IPS-NIHi7 (cell line): ENCODE measurements around the gene FGFR3.

Experiments
- DNase-seq: peaks from one replicate; pipeline ENCODE4 v3.0.0; 2012; ENCODE audit warnings: mixed read lengths; ENCODE audit errors: extremely low spot score

The FGFR3 gene

DNA sequence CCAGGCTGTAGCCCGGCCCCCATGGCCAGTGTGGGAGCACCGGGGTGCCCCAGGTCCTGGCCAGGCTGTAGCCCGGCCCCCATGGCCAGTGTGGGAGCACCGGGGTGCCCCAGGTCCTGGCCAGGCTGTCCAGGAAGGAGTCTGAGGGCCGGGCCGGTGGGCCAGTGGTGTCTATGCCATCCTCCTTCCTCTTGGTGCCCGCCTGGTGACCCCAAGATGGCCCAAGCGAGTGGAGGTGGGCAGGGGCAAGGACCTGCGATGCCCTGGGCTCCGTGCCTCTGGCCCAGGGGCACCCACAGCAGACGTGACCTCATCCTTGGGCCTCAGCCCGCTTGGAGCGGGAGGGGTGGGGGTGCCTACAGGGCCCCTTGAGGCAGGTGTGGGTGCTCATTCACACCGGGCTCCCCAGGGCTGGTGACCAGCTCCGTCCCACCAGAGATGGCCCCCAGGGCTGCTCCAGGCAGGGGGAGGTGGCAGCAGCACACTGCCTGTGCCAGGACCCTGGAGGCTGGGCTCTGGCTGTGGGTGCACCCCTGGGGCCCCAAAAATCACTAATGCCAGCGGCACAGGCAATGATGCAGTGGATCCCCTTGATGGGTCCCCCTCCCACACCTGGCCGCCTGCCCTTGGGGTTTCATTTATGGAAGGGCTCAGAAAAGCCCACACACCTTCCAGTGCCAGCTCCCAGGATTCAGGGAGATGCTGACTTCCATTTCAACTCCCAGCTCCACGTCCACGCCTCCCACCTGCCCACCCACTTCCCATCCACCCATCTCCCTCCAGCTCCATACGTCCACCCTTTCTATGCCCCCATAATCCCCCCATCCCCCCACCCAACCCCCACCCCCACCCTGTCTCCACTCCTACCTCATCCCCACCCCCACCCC lies 36.0 kb upstream of the FGFR3 start:
- no peak for DNase-seq

DNA sequence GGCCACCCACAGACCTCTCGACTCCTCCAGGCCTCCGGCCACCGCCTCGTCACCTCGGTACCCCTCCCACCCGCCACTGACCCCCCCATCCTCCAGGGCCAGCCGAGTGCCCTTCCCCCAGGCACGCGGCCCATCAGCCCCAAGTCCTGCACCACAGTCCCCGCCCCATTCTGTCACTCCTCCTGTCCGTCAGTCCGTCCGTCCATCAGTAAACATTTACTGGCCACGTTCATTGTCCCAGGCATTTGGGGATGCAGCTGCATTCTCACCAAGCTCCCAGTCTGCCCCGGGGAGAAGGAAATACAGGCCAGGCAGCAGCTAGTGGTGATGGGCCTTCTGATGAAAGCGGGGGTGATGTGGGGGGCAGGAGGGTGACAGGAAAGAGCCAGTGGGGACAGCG lies 35.3 kb upstream of the FGFR3 start:
- no peak for DNase-seq

DNA sequence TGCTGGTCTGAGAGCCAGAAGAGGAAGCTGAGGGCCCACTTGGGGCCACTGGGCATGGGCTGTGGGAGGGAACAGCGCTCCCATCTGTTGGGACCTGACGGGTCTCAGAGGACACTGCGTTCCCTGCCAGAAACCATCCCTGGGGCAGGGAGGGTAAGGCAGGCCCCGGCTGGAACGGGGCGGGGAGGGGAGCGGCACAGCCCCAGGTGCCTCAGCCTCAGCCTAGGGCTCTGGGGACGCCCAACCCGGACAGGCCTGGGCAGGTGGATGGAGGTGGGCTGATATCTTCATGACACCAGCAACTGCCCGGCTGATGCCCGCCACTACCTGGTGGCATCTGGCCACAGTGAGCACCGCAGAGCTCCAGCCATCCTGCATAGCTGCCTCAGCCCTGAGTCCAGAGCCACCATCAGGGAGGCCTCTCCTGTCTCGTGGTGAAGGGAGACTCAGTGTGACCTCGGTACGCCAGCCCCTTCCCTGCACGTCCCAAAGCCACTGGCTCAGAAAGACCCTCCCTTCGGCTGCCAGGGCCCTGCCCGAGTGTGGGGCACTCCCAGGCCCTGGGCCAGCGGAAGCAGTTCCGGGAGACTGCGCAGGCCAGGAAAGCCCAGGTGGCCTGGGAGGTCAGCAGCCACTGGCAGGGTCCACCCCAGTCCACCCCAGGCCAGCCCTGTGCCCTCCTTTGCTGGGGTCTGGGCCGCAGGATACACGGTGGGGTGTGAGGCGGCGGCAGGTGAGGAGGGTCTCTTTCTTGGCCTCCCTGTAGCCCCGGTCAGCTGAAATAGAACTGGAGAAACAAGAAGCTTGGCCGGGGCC lies 34.6 kb upstream of the FGFR3 start:
- DNase-seq, result no peak

DNA sequence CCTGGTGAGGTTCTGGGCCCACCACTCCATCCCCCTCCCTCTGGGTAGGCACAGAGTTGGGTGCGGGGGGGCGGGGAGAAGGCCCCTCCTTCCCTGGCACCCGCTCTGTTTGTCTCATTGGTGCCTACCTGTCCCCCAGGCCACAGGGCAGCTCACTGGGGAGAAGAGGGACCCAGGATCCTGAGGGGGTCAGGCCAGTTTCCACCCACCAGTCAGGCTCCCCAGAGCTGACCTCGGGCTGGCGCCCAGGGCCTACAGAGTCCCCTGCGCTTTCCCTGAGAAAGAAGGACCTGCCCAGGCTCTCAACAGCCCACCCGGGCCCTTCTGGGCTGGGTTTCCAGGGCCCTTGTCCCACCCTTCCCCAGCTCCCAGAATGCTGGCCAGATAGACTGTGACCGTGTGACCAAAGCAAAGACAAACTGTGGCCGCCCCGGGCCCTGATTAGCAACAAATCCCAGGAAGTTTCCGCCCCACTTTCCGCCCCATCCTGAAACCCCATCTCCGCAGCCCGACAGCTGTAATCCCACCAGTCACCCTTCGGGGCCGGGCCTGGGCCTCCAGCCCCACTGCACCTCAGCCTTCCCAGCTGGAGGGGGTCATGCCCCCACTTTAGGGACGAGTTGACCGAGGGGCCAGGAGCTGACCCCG lies 33.8 kb upstream of the FGFR3 start:
- no peak for DNase-seq

- no peak for DNase-seq
These were observed 33.3 kb upstream of the FGFR3 start for GRCh38 chr4:1759818-1760223.

GRCh38 chr4:1760521-1761071 lies 32.5 kb upstream of the FGFR3 start:
- DNase-seq, result no peak

GRCh38 chr4:1761130-1761689 lies 31.9 kb upstream of the FGFR3 start:
- DNase-seq, result no peak

DNA sequence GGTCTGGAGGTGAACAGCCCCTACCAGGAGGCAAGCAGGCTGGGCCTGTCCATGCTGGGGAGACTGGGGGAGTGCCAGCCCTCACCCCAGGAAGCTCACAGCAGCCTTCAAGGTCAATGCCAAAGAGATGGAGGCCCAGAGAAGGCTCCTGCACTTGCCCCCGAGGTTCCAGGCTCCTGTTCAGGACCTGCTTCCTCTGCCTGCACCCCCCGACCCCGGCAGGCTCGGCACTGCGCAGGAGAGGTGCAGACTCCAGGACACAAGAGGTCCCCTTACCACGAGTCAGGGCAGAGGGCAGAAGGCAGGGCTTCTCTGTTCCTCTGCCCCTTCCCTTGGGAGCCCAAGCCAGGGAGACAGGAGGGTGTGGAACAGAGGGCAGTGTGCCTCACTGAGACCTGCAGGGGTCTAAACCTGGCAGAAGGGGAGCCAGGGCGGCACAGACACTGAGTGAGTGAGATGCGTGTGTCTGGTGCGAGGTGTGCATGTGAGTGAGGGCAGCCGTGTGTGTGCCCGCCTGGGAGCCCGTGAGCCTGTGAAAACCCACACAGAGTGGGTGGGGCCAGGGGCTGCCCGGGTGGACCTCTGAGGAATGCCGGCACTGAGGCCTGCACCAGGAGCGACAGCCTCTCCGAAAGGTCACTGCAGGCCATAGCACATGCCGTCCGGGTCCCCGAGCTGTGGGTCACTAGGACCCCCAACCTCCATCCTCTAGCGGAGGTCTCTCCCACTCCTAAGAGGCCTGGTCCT lies 30.7 kb upstream of the FGFR3 start:
- no peak for DNase-seq

DNA sequence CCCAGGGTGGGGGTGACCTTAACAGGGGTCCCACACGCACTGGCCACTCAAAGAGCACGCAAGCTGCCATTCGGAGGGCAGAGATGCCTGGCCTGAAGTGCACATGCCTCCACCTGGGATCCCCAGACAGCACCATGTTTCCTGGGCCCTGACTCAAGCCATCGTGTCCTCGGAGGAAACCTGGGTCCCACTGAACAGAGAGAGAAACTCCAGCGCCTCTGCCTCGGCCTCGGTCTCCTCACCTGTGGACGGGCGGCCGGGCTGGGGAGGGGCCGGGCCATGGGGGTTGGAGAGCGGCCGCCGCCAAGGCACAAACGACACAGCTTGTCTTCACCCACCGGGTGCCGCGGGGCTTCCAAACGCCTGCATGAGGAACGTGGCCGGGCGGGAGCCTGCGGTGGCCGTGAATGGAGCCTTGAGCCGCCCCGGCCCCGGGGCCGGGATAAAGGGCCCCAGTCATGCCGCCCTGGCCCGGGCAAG lies 30.0 kb upstream of the FGFR3 start:
- no peak for DNase-seq

DNA sequence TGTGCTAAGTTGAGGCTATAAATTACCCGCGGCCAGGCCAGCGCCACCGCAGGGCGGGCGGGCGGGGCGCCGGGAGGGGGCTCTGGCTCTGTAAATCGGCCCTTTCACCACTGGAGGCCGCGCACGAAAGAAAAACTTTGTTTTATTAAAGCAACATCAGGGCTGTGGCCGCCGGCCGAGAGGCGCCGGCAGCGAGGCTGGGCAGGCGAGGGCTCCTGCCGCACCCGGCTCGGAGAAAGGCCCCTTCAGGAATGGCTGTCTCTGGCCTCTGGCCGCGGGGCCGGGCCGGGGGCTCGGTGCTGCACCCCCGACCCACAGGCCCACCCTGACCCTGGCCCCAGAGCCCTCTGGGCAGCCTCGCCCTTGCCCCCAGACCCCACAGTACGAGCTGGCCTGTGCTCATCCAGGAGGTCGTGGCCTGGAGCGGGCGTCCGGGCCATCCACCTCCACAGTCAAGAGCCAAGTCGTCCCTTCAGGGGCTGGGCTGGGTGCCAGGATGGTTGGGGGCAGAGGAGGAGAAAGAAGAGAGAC lies 29.5 kb upstream of the FGFR3 start:
- DNase-seq, result peak; percentile 55

- DNase-seq, result no peak
These were observed 28.4 kb upstream of the FGFR3 start for GRCh38 chr4:1764670-1765069.

DNA sequence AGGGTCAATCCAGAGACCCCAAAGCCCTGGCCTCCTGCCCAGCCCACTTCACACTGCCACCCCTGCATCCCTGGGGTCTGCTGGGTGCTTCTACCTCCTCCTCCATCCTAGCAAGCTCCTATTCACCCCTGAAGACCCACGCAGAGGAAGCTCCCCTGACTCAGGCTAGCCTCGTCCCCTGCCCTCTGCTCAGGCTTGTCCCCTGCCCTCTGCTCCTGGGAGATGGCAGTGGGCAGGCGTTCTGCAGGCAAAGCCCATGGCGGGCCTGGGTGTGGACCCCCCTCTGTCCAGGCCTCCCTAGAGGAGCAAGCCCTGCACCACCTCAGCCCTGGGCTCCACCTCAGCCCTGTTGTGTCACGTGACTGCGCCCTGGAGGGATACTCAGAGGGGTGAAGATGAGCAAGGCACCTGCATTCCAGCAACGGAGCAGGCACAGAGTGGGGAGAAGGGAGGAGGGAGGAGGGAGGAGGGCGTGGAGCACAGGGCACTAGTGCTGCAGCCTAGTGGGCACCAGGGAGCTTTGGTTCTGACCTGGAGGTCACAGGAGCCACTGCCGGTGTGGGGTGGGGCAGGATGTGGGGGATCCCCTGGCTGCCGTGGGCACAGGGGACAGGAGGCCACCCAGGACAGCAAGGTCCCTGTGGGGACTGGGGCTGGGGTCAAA lies 27.6 kb upstream of the FGFR3 start:
- no peak for DNase-seq

- peak; percentile 52 for DNase-seq
These were observed 26.7 kb upstream of the FGFR3 start for GRCh38 chr4:1766106-1767060.

- DNase-seq, result peak; percentile 75
These were observed 25.9 kb upstream of the FGFR3 start for GRCh38 chr4:1767061-1767769.

DNA sequence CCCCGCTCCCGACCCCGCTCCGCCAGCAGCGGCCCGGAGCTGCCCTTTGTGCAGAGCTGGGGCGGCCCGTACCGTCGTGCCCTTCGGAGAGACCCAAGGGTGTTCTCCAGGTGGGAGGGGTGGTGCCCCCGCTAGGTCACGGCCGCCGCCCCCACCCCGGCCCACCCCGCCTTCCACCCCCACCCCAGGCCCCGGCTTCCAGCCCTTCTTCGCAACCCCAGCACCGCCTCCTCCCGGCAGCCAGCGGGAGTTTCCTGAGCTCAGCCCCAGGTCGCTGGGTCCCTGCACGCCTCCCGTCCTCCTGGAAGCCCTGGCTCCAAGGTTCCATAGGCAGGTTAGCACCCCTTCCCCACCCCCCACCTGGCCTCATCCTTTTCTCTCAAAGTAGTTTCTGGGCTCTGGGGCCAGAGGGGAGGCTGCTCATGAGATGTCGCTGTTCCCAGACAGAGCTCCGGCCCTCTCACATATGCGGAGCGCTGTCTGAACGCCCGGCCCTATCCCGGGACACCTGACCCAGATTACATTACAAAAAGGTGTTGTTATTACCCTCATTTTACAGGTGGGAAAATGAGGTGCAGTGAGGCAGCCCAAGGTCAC lies 25.2 kb upstream of the FGFR3 start:
- DNase-seq, result peak; percentile 88

DNA sequence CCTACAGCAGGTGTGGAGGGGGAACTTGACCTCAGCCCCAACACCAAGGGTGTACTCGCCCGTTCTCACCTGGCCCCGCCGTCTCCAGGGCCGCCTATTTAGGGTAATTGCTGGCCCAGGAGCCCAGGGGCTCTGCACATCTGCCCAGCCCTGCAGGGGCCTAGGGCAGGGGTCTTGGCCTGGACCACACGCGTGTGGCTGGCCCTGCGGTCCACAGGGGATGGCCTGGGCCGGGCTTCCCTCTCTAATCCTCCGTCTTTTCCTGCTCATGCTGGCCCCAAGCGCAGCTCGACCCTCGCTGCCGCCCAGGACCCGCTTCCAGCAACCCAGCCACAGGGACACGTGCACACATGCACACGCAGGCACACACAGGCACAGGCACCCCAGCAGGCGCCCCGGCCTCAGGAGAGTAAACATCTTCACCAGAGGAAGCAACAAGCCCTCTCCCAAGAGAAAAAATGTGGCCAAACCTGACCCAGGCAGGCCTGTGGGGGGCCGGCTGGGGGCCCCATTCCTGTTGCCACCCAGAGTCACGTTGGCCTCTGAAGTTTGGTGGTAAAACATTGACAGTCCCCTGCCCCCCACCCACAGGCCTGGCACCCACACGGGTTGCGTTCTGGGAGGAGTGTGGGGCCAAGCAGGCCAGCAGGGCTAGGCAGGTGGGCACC lies 24.6 kb upstream of the FGFR3 start:
- no peak for DNase-seq

- no peak for DNase-seq
These were observed 23.4 kb upstream of the FGFR3 start for GRCh38 chr4:1769692-1770091.
